ENCODE measurements around the gene FAM171A1.

The FAM171A1 gene

GRCh38 chr10:15324113-15324512 is 47.0 kb downstream of the FAM171A1 start:
- H3K9me3 ChIP-seq (ENCODE audit: insufficient read depth, low read length) = no peaks in the 10 kb centered on the region
- H3K4me1 ChIP-seq (ENCODE audit: low read length) = no peaks in the 10 kb centered on the region
- H3K4me3 ChIP-seq (ENCODE audit: low read length) = no peak overlapping the region
- H4K20me1 ChIP-seq (ENCODE audit: insufficient read depth, low read length) = no peaks in the 10 kb centered on the region
- H3K27me3 ChIP-seq (ENCODE audit: low read depth, low read length) = no peaks in the 10 kb centered on the region
- H3K9ac ChIP-seq (ENCODE audit: low read length) = no peak overlapping the region
- H2AFZ ChIP-seq (ENCODE audit: low read depth, low read length) = no peak overlapping the region
- H3K4me2 ChIP-seq (ENCODE audit: low read length) = no peak overlapping the region
- H3K79me2 ChIP-seq (ENCODE audit: low read length) = no peaks in the 10 kb centered on the region
- H3K36me3 ChIP-seq (replicated peaks; ENCODE audit: low read depth, low read length) = no peaks in the 10 kb centered on the region
- TF ChIP-seq EZH2phosphoT487 (IDR thresholded peaks at IDR 0.05; ENCODE audit: low read depth) (no peak), CTCF (IDR thresholded peaks at IDR 0.05; ENCODE audit: low read depth, low read length) (no peak)
- no peak overlapping the region for H3K27ac ChIP-seq (ENCODE audit: low read length)

- no peak for TF ChIP-seq EZH2phosphoT487 (IDR thresholded peaks at IDR 0.05; ENCODE audit: low read depth)
- no peak for TF ChIP-seq CTCF (IDR thresholded peaks at IDR 0.05; ENCODE audit: low read depth, low read length)
- H3K36me3 ChIP-seq (replicated peaks; ENCODE audit: low read depth, low read length) = no peaks in the 10 kb centered on the region
- no peak overlapping the region for H3K4me3 ChIP-seq (ENCODE audit: low read length)
- H3K4me2 ChIP-seq (ENCODE audit: low read length) = no peak overlapping the region
- H3K9me3 ChIP-seq (ENCODE audit: insufficient read depth, low read length) = no peaks in the 10 kb centered on the region
- no peak overlapping the region for H3K9ac ChIP-seq (ENCODE audit: low read length)
- H3K79me2 ChIP-seq (ENCODE audit: low read length) = no peaks in the 10 kb centered on the region
- H3K27me3 ChIP-seq (ENCODE audit: low read depth, low read length) = no peaks in the 10 kb centered on the region
- H4K20me1 ChIP-seq (ENCODE audit: insufficient read depth, low read length) = no peaks in the 10 kb centered on the region
- H2AFZ ChIP-seq (ENCODE audit: low read depth, low read length) = no peak overlapping the region
- no peak overlapping the region for H3K27ac ChIP-seq (ENCODE audit: low read length)
- no peaks in the 10 kb centered on the region for H3K4me1 ChIP-seq (ENCODE audit: low read length)
Measured at GRCh38 chr10:15322356-15322755, 48.7 kb downstream of the FAM171A1 start.

DNA sequence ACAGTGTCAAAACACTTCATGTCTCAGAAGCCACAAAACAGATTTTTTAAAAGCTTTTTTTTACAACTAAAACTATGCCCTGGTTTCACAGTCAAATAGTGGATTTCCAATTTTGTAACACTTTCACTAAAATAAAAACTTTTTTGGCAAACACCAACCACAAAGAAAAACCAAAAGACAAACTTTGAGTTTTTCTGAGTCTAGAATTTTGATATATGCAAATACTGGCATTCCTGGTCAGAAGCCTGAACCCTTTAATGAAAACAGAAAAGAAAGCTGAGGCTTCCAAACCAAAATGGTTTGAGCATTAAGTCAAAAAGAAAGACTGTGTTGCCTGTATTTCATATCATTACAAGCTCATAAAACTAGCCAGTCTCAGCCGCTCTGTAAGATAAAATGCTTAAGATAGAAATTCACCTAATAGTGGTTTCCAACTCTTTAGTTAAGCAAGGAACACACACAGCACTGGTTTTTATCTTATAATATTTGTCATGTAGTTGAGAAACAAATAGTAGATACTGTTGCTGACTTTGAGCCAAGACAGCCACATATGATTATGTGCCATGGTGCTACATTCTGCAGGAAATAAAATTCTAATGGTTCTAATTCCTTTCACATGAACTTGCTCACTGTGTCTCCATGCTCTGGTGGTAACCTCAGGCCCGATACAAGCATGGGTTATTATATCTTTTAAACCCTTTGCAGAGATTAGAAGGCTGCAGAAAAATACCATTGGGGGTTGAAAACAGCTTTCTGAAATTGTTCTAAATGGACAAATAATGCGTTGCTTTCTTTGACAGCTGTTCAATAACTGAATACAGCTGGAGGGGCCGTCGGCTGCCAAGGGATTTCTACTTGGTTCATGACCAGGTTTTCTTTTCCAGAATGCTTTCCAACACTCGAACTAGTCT is 49.4 kb downstream of the FAM171A1 start:
- H3K79me2 ChIP-seq (ENCODE audit: low read length) = no peaks in the 10 kb centered on the region
- TF ChIP-seq CTCF (IDR thresholded peaks at IDR 0.05; ENCODE audit: low read depth, low read length) = no peak
- no peak for TF ChIP-seq EZH2phosphoT487 (IDR thresholded peaks at IDR 0.05; ENCODE audit: low read depth)

GRCh38 chr10:15320522-15321203 is 50.4 kb downstream of the FAM171A1 start:
- no peak overlapping the region for H3K9ac ChIP-seq (ENCODE audit: low read length)
- TF ChIP-seq CTCF (IDR thresholded peaks at IDR 0.05; ENCODE audit: low read depth, low read length) (no peak), EZH2phosphoT487 (IDR thresholded peaks at IDR 0.05; ENCODE audit: low read depth) (no peak)
- no peak overlapping the region for H3K4me2 ChIP-seq (ENCODE audit: low read length)
- H3K36me3 ChIP-seq (replicated peaks; ENCODE audit: low read depth, low read length) = no peaks in the 10 kb centered on the region
- no peak overlapping the region for H3K4me3 ChIP-seq (ENCODE audit: low read length)
- H3K4me1 ChIP-seq (ENCODE audit: low read length) = no peaks in the 10 kb centered on the region
- no peaks in the 10 kb centered on the region for H4K20me1 ChIP-seq (ENCODE audit: insufficient read depth, low read length)
- no peak overlapping the region for H2AFZ ChIP-seq (ENCODE audit: low read depth, low read length)
- H3K27ac ChIP-seq (ENCODE audit: low read length) = no peak overlapping the region
- H3K79me2 ChIP-seq (ENCODE audit: low read length) = no peaks in the 10 kb centered on the region
- no peaks in the 10 kb centered on the region for H3K9me3 ChIP-seq (ENCODE audit: insufficient read depth, low read length)
- no peaks in the 10 kb centered on the region for H3K27me3 ChIP-seq (ENCODE audit: low read depth, low read length)

More for the DNA sequence above, 49.4 kb downstream of the FAM171A1 start:
- H3K4me1 ChIP-seq (ENCODE audit: low read length) = no peaks in the 10 kb centered on the region
- no peak overlapping the region for H3K27ac ChIP-seq (ENCODE audit: low read length)
- no peak overlapping the region for H3K4me3 ChIP-seq (ENCODE audit: low read length)
- no peaks in the 10 kb centered on the region for H3K27me3 ChIP-seq (ENCODE audit: low read depth, low read length)
- no peaks in the 10 kb centered on the region for H4K20me1 ChIP-seq (ENCODE audit: insufficient read depth, low read length)
- no peak overlapping the region for H2AFZ ChIP-seq (ENCODE audit: low read depth, low read length)
- no peaks in the 10 kb centered on the region for H3K36me3 ChIP-seq (replicated peaks; ENCODE audit: low read depth, low read length)
- no peaks in the 10 kb centered on the region for H3K9me3 ChIP-seq (ENCODE audit: insufficient read depth, low read length)
- H3K9ac ChIP-seq (ENCODE audit: low read length) = no peak overlapping the region
- no peak overlapping the region for H3K4me2 ChIP-seq (ENCODE audit: low read length)

Measured in OCI-LY3 (cell line).